Right lobe of liver (tissue), 6 donors: ENCODE results near the gene KCNK5. TPM values are rescaled to one million over a fixed set of nuclear protein-coding genes. Genes with fewer than 3 reads are reported as not detected.
A peak's percentile ranks its signal among the peaks of the same experiment; 100 is the strongest.

Experiments
- ATAC-seq, 4 donors: fragments of 200-7000 bp; cut with Tn5 transposase; one replicate each; pipeline ENCODE4 v1.9.1; 2020; ENCODE audit warnings: mild to moderate bottlenecking in 4 of 4, moderate library complexity in 4 of 4
- DNase-seq, 3 donors: peaks; one replicate each; pipeline ENCODE4 v3.0.0-alpha.2; 2020
- H3K27ac ChIP-seq, 3 donors: fragments of 200-600 bp; one replicate each; pipeline ENCODE4 v1.8.0; 2022
- H3K27me3 ChIP-seq, 2 donors: fragments of 200-600 bp; one replicate each; pipeline ENCODE4 v1.8.0; 2022
- H3K36me3 ChIP-seq, 4 donors: fragments of 200-600 bp; sonication (generic) in 1 of 4; one replicate each; pipeline versions ENCODE4 v1.5.1 to v1.8.0; 2017 to 2022; ENCODE audit warnings: control low read depth in 1 of 4
- H3K4me1 ChIP-seq, 4 donors: fragments of 200-600 bp; sonication (generic) in 1 of 4; one replicate each; pipeline versions ENCODE4 v1.5.1 to v1.8.0; 2017 to 2022; ENCODE audit warnings: control low read depth in 1 of 4
- H3K4me3 ChIP-seq, 3 donors: fragments of 200-600 bp; one replicate each; pipeline ENCODE4 v1.8.0; 2022
- H3K9me3 ChIP-seq, 4 donors: fragments of 200-600 bp; sonication (generic) in 1 of 4; one replicate each; pipeline versions ENCODE4 v1.5.1 to v1.8.0; 2017 to 2022; ENCODE audit warnings: control low read depth in 1 of 4
- CTCF ChIP-seq, 4 donors: fragments of 200-600 bp in 3 of 4; fragments of 450-650 bp in 1 of 4; IDR thresholded peaks; one replicate each; pipeline versions ENCODE4 v1.5.1 to v1.8.0; 2016 to 2022; ENCODE audit warnings: antibody characterized with exemption in 4 of 4, mild to moderate bottlenecking in 2 of 4
- POLR2A ChIP-seq: fragments of 450-650 bp; IDR thresholded peaks from one replicate; pipeline ENCODE4 v1.6.1; 2017; ENCODE audit warnings: antibody characterized with exemption, mild to moderate bottlenecking
- WGBS: methylation state at CpG from one replicate; pipeline ENCODE4 v1.1.6; 2018; ENCODE audit warnings: low coverage, low lambda C conversion rate; ENCODE audit not compliant: insufficient coverage; ENCODE audit errors: missing lambda C conversion rate; 5-methylcytosine and 5-hydroxymethylcytosine counted together
- intact Hi-C, 2 donors: fragments of 100-400 bp; cut with DNase I; formaldehyde crosslinking; loops; one replicate each; pipeline versions ENCODE4 v1.11.2 to v1.14.1; 2022
- long read RNA-seq: library from polyadenylated mRNA; unstranded; transcript quantifications from one replicate; pipeline ENCODE4 v2.0.0, GENCODE V29; 2019
- total RNA-seq, 6 experiments: library from RNA; depleted of rRNA in 2 of 6; stranded (reverse); fragments of >200 nt in 2 of 6; fragmentation: NEBNext Ultra II Directional in 3 of 6; extraction: Animal tissue kit (Norgen Biotek cat#: 25700) in 3 of 6; gene quantifications; one replicate each; pipeline versions ENCODE4 v1.1.0 to v1.2.4, GENCODE V29; 2016 to 2023
- donor health status: DM: no; HTN: yes; CAD: no.
- donor health status: DM: no; HTN: no; CAD: no.
- donor health status: DM: no; HTN: no; CAD: no.
- donor health status: DM: no; HTN: yes; CAD: no.
- donor health status: DM: no; HTN: yes; CAD: no.

Gene KCNK5
- 10 to 100 TPM in 2 of 6 experiments, 1 to 10 TPM in 4; 3.2 to 54.3 (median 6.7) TPM for total RNA-seq
- long read RNA-seq: 0 reads

- 1% methylated on average over 9 of the region's 73 CpGs for WGBS
- Histone ChIP-seq H3K27me3 (no peaks in the 10 kb centered on the region), H3K9me3 (no peaks in the 10 kb centered on the region), H3K4me3 (peak within 1 kb of the TSS; percentile 59 to 84 (median 72)), H3K36me3 (no peaks in the 10 kb centered on the region), H3K27ac (peak within 1 kb of the TSS; percentile 68 to 96 (median 91)), H3K4me1 (peaks cover 0 to 33% (median 7%) of the 10 kb centered on the region in 4 donors)
- peak; percentile 83 to 94 (median 91) for TF ChIP-seq CTCF (IDR thresholded peaks at IDR 0.05)
- peak; percentile 85 for TF ChIP-seq POLR2A
- intact Hi-C loops: no loop called here
- peak; percentile 93 to 96 (median 96) for DNase-seq
- peak; percentile 87 to 94 (median 90) for ATAC-seq
Measured at GRCh38 chr6:39228992-39229767, at the start of gene KCNK5. Gene KCNK5, minus strand, starts transcription at chr6:39229475. Its CDS starts 364 bp downstream, at chr6:39229111.

- no peak for DNase-seq
- Histone ChIP-seq H3K9me3 (no peaks in the 10 kb centered on the region), H3K4me3 (no peak overlapping the region), H3K4me1 (peaks cover 0 to 28% (median 14%) of the 10 kb centered on the region in 4 donors), H3K36me3 (no peaks in the 10 kb centered on the region), H3K27me3 (no peaks in the 10 kb centered on the region), H3K27ac (no peak overlapping the region)
- ATAC-seq: no peak
- WGBS: 61% methylated on average over 2 of the region's 3 CpGs
- intact Hi-C loops: no loop called here
- no peak for TF ChIP-seq POLR2A
- TF ChIP-seq CTCF (IDR thresholded peaks at IDR 0.05): no peak
Measured at GRCh38 chr6:39276379-39276995, 47.2 kb upstream of the KCNK5 start.

- intact Hi-C loops: no loop called here
- no peak for DNase-seq
- Histone ChIP-seq H3K4me3 (no peak overlapping the region), H3K36me3 (no peaks in the 10 kb centered on the region), H3K27ac (no peak overlapping the region), H3K27me3 (no peaks in the 10 kb centered on the region), H3K4me1 (peaks cover 0 to 15% (median 6%) of the 10 kb centered on the region in 4 donors), H3K9me3 (no peaks in the 10 kb centered on the region)
- TF ChIP-seq CTCF (IDR thresholded peaks at IDR 0.05) (no peak), POLR2A (no peak)
- 100% methylated on average over 1 of the region's 3 CpGs for WGBS
- ATAC-seq: no peak
Measured at GRCh38 chr6:39274903-39275302, 45.6 kb upstream of the KCNK5 start.

- DNase-seq (no peak), ATAC-seq (no peak)
- no peak overlapping the region for H3K4me3 ChIP-seq
- intact Hi-C loops: no loop called here
- no peaks in the 10 kb centered on the region for H3K27me3 ChIP-seq
- no peaks in the 10 kb centered on the region for H3K9me3 ChIP-seq
- no peak overlapping the region for H3K27ac ChIP-seq
- H3K4me1 ChIP-seq: peaks cover 0 to 12% (median 4%) of the 10 kb centered on the region in 4 donors
- no peaks in the 10 kb centered on the region for H3K36me3 ChIP-seq
- no peak for TF ChIP-seq POLR2A
- WGBS: 72% methylated on average over 3 of the region's 4 CpGs
Measured at GRCh38 chr6:39274471-39274870, 45.2 kb upstream of the KCNK5 start.

- no peaks in the 10 kb centered on the region for H3K9me3 ChIP-seq
- H3K27ac ChIP-seq: no peak overlapping the region
- ATAC-seq (no peak), DNase-seq (no peak)
- no peaks in the 10 kb centered on the region for H3K36me3 ChIP-seq
- H3K4me3 ChIP-seq: no peak overlapping the region
- 65% methylated on average over 3 of the region's 6 CpGs for WGBS
- H3K4me1 ChIP-seq: peaks cover 0 to 3% (median 0%) of the 10 kb centered on the region in 4 donors
- intact Hi-C loops: no loop called here
- H3K27me3 ChIP-seq: no peaks in the 10 kb centered on the region
- TF ChIP-seq POLR2A: no peak
- TF ChIP-seq CTCF (IDR thresholded peaks at IDR 0.05): no peak
Measured at GRCh38 chr6:39273406-39273821, 44.1 kb upstream of the KCNK5 start.
